Testis (tissue), 3 donors: Measurements from ENCODE around the gene GFPT2. TPM values are rescaled to one million over a fixed set of nuclear protein-coding genes. Genes with fewer than 3 reads are reported as not detected.
A peak's percentile ranks its signal among the peaks of the same experiment; 100 is the strongest.

ENCODE experiments used
- DNase-seq: peaks from one replicate; pipeline ENCODE4 v3.0.0-alpha.2; 2019
- H3K27ac ChIP-seq, 2 donors: fragments of 200-600 bp; sonication (generic); one replicate each; pipeline ENCODE4 v1.5.1; 2019
- H3K27me3 ChIP-seq: fragments of 200-600 bp; sonication (generic); one replicate; pipeline ENCODE4 v1.5.1; 2019
- H3K36me3 ChIP-seq: fragments of 200-600 bp; sonication (generic); one replicate; pipeline ENCODE4 v1.5.1; 2017; ENCODE audit warnings: low read depth; ENCODE audit errors: missing control alignments
- H3K4me1 ChIP-seq: fragments of 200-600 bp; sonication (generic); one replicate; pipeline ENCODE4 v1.5.1; 2019
- H3K4me3 ChIP-seq, 2 donors: fragments of 200-600 bp; sonication (generic); one replicate each; pipeline ENCODE4 v1.5.1; 2017 to 2019
- H3K9me3 ChIP-seq: fragments of 200-600 bp; sonication (generic); one replicate; pipeline ENCODE4 v1.5.1; 2017
- POLR2A ChIP-seq: fragments of 450-650 bp; IDR thresholded peaks from one replicate; pipeline ENCODE4 v1.6.1; 2017; ENCODE audit warnings: antibody characterized with exemption, mild to moderate bottlenecking, moderate library complexity
- WGBS, 2 donors: methylation state at CpG; one replicate each; pipeline ENCODE4 v1.1.5; 2018; 5-methylcytosine and 5-hydroxymethylcytosine counted together
- intact Hi-C: fragments of 100-400 bp; cut with DNase I; formaldehyde crosslinking; loops from one replicate; pipeline ENCODE4 v1.15.1; 2023; ENCODE audit warnings: low total_unique reads
- polyA plus RNA-seq: library from polyadenylated mRNA; stranded (reverse); fragments of 350-450 nt; fragmentation: Illumina TruSeq; extraction: RNeasy Lipid Tissue Mini Kit (QIAGEN cat#74804); gene quantifications from one replicate; pipeline ENCODE4 v1.2.3, GENCODE V29; 2014; ENCODE audit warnings: low read depth, low replicate concordance; ENCODE audit not compliant: insufficient read depth
- total RNA-seq, 2 donors: library from RNA; depleted of rRNA; stranded (reverse); fragments of >200 nt; gene quantifications; one replicate each; pipeline ENCODE4 v1.2.3, GENCODE V29; 2016
- TF ChIP-seq, protein P1 (sequence below), 3 experiments: fragments of 450-650 bp in 2 of 3; fragments of 200-600 bp in 1 of 3; sonication (generic) in 1 of 3; IDR thresholded peaks; one replicate each; pipeline ENCODE4 v1.5.1; 2016 to 2019; ENCODE audit warnings: antibody characterized with exemption in 3 of 3, mild to moderate bottlenecking in 2 of 3, moderate library complexity in 1 of 3

GFPT2 gene
- total and polyA plus RNA-seq, 3 donors from 2014 or later = 17.6 to 21.7 (median 17.9) TPM

DNA sequence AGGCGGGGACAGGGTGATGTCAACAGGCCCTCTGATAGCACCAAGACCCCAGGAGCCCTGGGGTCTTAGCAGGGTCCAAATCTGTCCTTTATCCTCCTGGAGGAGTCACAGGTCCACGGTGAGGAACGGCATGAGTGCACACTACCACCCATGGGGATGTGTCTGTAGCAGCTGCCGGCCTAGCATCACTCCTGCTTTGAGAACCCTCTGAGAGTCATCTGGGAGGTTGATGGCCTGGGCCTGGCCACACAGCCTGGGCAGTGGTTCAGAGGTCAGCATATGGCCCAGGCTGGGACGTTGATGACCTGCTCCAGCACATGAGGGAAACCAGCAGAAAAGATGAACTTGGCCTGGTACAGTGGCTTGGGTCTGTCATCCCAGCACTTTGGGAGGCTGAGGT, 1.8 kb upstream of the GFPT2 start:
- Histone ChIP-seq H3K36me3 (no peaks in the 10 kb centered on the region), H3K27me3 (no peaks in the 10 kb centered on the region), H3K4me1 (peaks cover 7% of the 10 kb centered on the region), H3K9me3 (no peaks in the 10 kb centered on the region), H3K4me3 (no peak overlapping the region), H3K27ac (no peak overlapping the region)
- TF ChIP-seq, protein P1, sequence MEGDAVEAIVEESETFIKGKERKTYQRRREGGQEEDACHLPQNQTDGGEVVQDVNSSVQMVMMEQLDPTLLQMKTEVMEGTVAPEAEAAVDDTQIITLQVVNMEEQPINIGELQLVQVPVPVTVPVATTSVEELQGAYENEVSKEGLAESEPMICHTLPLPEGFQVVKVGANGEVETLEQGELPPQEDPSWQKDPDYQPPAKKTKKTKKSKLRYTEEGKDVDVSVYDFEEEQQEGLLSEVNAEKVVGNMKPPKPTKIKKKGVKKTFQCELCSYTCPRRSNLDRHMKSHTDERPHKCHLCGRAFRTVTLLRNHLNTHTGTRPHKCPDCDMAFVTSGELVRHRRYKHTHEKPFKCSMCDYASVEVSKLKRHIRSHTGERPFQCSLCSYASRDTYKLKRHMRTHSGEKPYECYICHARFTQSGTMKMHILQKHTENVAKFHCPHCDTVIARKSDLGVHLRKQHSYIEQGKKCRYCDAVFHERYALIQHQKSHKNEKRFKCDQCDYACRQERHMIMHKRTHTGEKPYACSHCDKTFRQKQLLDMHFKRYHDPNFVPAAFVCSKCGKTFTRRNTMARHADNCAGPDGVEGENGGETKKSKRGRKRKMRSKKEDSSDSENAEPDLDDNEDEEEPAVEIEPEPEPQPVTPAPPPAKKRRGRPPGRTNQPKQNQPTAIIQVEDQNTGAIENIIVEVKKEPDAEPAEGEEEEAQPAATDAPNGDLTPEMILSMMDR (IDR thresholded peaks at IDR 0.05) = no peak
- TF ChIP-seq POLR2A = no peak
- WGBS, 2 donors = 95 to 100% methylated on average over 1 to 5 of the region's 5 CpGs
- no peak for DNase-seq
- intact Hi-C loops = no loop called here

- no peaks in the 10 kb centered on the region for H3K36me3 ChIP-seq
- TF ChIP-seq, protein P1 (IDR thresholded peaks at IDR 0.05) = no peak
- TF ChIP-seq POLR2A = no peak
- WGBS, 2 donors = 2% methylated on average over 13 to 35 of the region's 36 CpGs
- peak overlapping the region in 1 of 2 donors; percentile 12 for H3K27ac ChIP-seq
- no peaks in the 10 kb centered on the region for H3K27me3 ChIP-seq
- H3K4me3 ChIP-seq = peak overlapping the region; percentile 63 to 76
- no peaks in the 10 kb centered on the region for H3K9me3 ChIP-seq
- intact Hi-C loops = no loop called here
- H3K4me1 ChIP-seq = peaks cover 7% of the 10 kb centered on the region
- no peak for DNase-seq
Observed at GRCh38 chr5:180353980-180354452, 880 bp upstream of the GFPT2 start.

- Histone ChIP-seq H3K27ac (peak overlapping the region; percentile 73 to 85), H3K27me3 (no peaks in the 10 kb centered on the region), H3K4me3 (peak overlapping the region; percentile 63 to 76), H3K9me3 (no peaks in the 10 kb centered on the region), H3K4me1 (peaks cover 7% of the 10 kb centered on the region), H3K36me3 (no peaks in the 10 kb centered on the region)
- 9% methylated on average over 34 to 52 of the region's 95 CpGs for WGBS, 2 donors
- intact Hi-C loops = no loop called here
- DNase-seq = peak; percentile 60
- TF ChIP-seq, protein P1 (IDR thresholded peaks at IDR 0.05) = no peak
- no peak for TF ChIP-seq POLR2A
Observed at GRCh38 chr5:180352116-180353047, 754 bp downstream of the GFPT2 start.

DNA sequence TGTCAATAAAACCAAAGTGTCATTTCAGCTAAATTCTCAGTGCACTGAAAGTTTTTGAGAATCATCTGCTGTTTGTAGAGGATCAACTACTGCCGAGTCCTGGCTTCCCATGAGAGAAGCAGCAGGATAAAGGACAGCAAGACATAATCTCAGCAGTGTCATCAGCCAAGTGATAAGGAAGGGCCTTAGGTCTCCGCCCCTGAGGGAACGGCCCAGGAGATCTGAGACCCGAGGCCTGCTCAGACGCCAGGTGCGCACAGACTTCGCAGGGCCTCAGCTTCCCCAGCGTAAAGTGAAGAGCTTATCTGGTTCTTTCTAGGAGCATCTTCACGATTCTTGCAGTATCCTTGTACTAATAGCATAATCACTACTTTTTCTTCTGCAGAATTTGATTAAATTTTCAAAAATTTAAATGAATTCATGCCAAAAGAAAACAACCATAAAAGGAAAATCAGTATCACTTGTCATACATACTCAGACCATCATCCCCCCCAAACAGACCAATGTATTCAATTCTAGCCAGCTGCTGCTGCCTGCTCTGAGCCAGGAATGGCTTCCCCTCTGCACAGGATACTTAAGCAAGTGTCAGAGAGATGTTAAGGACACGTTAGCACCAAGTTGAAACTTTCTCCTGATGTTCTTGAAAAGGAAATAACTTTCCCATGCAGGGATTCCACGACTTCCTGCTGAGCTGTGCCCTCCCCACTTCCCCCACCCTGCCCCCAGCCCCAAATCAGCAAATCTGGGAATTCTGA, 2.2 kb downstream of the GFPT2 start:
- H3K27ac ChIP-seq = no peak overlapping the region
- intact Hi-C loops = no loop called here
- no peaks in the 10 kb centered on the region for H3K27me3 ChIP-seq
- H3K36me3 ChIP-seq = no peaks in the 10 kb centered on the region
- H3K4me3 ChIP-seq = no peak overlapping the region
- H3K4me1 ChIP-seq = peaks cover 7% of the 10 kb centered on the region
- DNase-seq = no peak
- TF ChIP-seq, protein P1 (IDR thresholded peaks at IDR 0.05) = no peak
- no peak for TF ChIP-seq POLR2A
- H3K9me3 ChIP-seq = no peaks in the 10 kb centered on the region
- WGBS, 2 donors = 68 to 72% methylated on average over 11 of the region's 11 CpGs
